H1 (cell line): ENCODE data around the gene RASL10B. TPM values are rescaled to one million over a fixed set of nuclear protein-coding genes. Genes with fewer than 3 reads are reported as not detected.

ENCODE experiments used
- CTCF ChIA-PET: fragments of 300-600 bp; sonication (Branson Sonifier 250); formaldehyde crosslinking; loops from one replicate; lab custom pipeline; 2021; ENCODE audit not compliant: partially characterized antibody; lab: Charles Lee
- POLR2A ChIA-PET: fragments of 300-600 bp; sonication (Branson Sonifier 250); formaldehyde crosslinking; loops from one replicate; lab custom pipeline; 2021; ENCODE audit warnings: inconsistent platforms; ENCODE audit not compliant: partially characterized antibody; lab: Charles Lee
- DNase-seq, 2 experiments: peaks; one replicate each; pipeline versions ENCODE4 v3.0.0 to v3.0.0-alpha.2; 2010 to 2022; ENCODE audit warnings: low spot score in 2 of 2, low read depth in 1 of 2, mixed read lengths in 1 of 2
- FAIRE-seq: peaks from 2 replicates; lab custom pipeline; 2011; peaks lifted over from hg19 to GRCh38; lab: Jason Lieb, UNC
- H2AFZ ChIP-seq: 2 replicates; pipeline ENCODE4 v1.8.1; 2012; ENCODE audit warnings: low read length, inconsistent platforms
- H2AK5ac ChIP-seq: 2 replicates; pipeline ENCODE4 v1.6.1; 2013; ENCODE audit warnings: low read depth, low read length
- H2BK120ac ChIP-seq: replicated peaks from 2 replicates; pipeline ENCODE3; 2013; ENCODE audit warnings: low read depth, low read length, inconsistent platforms
- H2BK12ac ChIP-seq: 2 replicates; pipeline ENCODE4 v1.6.1; 2013; ENCODE audit warnings: low read depth, low read length
- H2BK15ac ChIP-seq: 2 replicates; pipeline ENCODE4 v1.6.1; 2013; ENCODE audit warnings: low read length
- H2BK20ac ChIP-seq: 2 replicates; pipeline ENCODE4 v1.6.1; 2013; ENCODE audit warnings: low read length
- H2BK5ac ChIP-seq: 2 replicates; pipeline ENCODE4 v1.6.1; 2013; ENCODE audit warnings: low read depth, low read length
- H3K14ac ChIP-seq: 2 replicates; pipeline ENCODE4 v1.6.1; 2013; ENCODE audit warnings: inconsistent platforms; ENCODE audit not compliant: insufficient read length
- H3K18ac ChIP-seq: 2 replicates; pipeline ENCODE4 v1.6.1; 2013; ENCODE audit warnings: low read length; ENCODE audit errors: extremely low read depth
- H3K23ac ChIP-seq: 2 replicates; pipeline ENCODE4 v1.6.1; 2013; ENCODE audit warnings: inconsistent platforms; ENCODE audit not compliant: insufficient read length
- H3K23me2 ChIP-seq: 2 replicates; pipeline ENCODE4 v1.6.1; 2013; ENCODE audit warnings: low read depth, low read length
- H3K27ac ChIP-seq: 2 replicates; pipeline ENCODE4 v1.6.1; 2011; ENCODE audit warnings: low read depth, low read length, inconsistent platforms
- H3K27me3 ChIP-seq, 4 experiments: replicated peaks in 1 of 4; 1 replicate in 1 of 4; 2 replicates in 3 of 4; pipeline versions ENCODE4 v1.6.1 to v1.8.1; 2011 to 2013; ENCODE audit warnings: low read length in 3 of 4, mild to moderate bottlenecking in 3 of 4, inconsistent platforms in 2 of 4, mixed read lengths in 2 of 4, moderate library complexity in 1 of 4; ENCODE audit not compliant: control insufficient read depth in 3 of 4, insufficient read depth in 3 of 4; ENCODE audit errors: extremely low read depth in 1 of 4
- H3K36me3 ChIP-seq, 4 experiments: 2 replicates each; pipeline versions ENCODE4 v1.6.1 to v1.8.1; 2011 to 2013; ENCODE audit warnings: mild to moderate bottlenecking in 4 of 4, low read length in 3 of 4, moderate library complexity in 2 of 4, control low read depth in 1 of 4, inconsistent platforms in 1 of 4; ENCODE audit not compliant: insufficient read depth in 4 of 4, control insufficient read depth in 2 of 4
- H3K4ac ChIP-seq: replicated peaks from 2 replicates; pipeline ENCODE3; 2013; ENCODE audit warnings: low read length, low read depth, mixed read lengths, inconsistent platforms; ENCODE audit not compliant: insufficient read length
- H3K4me1 ChIP-seq, 4 experiments: replicated peaks in 1 of 4; 1 replicate in 1 of 4; 2 replicates in 3 of 4; pipeline versions ENCODE4 v1.6.1 to v1.8.1; 2011 to 2013; ENCODE audit warnings: low read length in 3 of 4, inconsistent platforms in 2 of 4, mixed read lengths in 1 of 4; ENCODE audit not compliant: insufficient read depth in 4 of 4, control insufficient read depth in 3 of 4
- H3K4me2 ChIP-seq, 2 experiments: 2 replicates each; pipeline versions ENCODE4 v1.6.1 to v1.8.1; 2011 to 2013; ENCODE audit warnings: low read depth in 2 of 2, low read length in 2 of 2, control low read depth in 1 of 2, inconsistent platforms in 1 of 2, mild to moderate bottlenecking in 1 of 2; ENCODE audit not compliant: insufficient read depth in 1 of 2
- H3K4me3 ChIP-seq, 4 experiments: fragments of 200-600, 300-600 bp in 1 of 4; sonication (generic), shearing (Covaris generic), sonication (Bioruptor Twin) in 1 of 4; 2 replicates each; pipeline versions ENCODE4 v1.5.1 to v1.8.1; 2011 to 2016; ENCODE audit warnings: low read length in 4 of 4, low read depth in 3 of 4, control low read depth in 2 of 4, inconsistent platforms in 2 of 4, mild to moderate bottlenecking in 2 of 4, mixed read lengths in 1 of 4, moderate library complexity in 1 of 4; ENCODE audit not compliant: insufficient read depth in 2 of 4; ENCODE audit errors: extremely low read depth in 1 of 4
- H3K56ac ChIP-seq: replicated peaks from 2 replicates; pipeline ENCODE3; 2013; ENCODE audit warnings: low read depth, mild to moderate bottlenecking, mixed read lengths, low read length, inconsistent platforms; ENCODE audit not compliant: insufficient read length
- H3K79me1 ChIP-seq: 2 replicates; pipeline ENCODE4 v1.6.1; 2013; ENCODE audit warnings: low read depth, low read length, control low read depth
- H3K79me2 ChIP-seq, 2 experiments: 2 replicates each; pipeline versions ENCODE4 v1.6.1 to v1.8.1; 2012 to 2013; ENCODE audit warnings: low read length in 2 of 2, mild to moderate bottlenecking in 2 of 2, inconsistent platforms in 1 of 2; ENCODE audit not compliant: insufficient read depth in 2 of 2, control insufficient read depth in 1 of 2
- H3K9ac ChIP-seq, 4 experiments: replicated peaks in 1 of 4; 1 replicate in 1 of 4; 2 replicates in 3 of 4; pipeline versions ENCODE4 v1.6.1 to v1.8.1; 2011 to 2013; ENCODE audit warnings: low read depth in 3 of 4, low read length in 3 of 4, control low read depth in 2 of 4, mild to moderate bottlenecking in 2 of 4, moderate library complexity in 2 of 4, inconsistent platforms in 1 of 4; ENCODE audit errors: extremely low read depth in 1 of 4
- H3K9me3 ChIP-seq, 2 experiments: 2 replicates each; pipeline versions ENCODE4 v1.6.1 to v1.8.1; 2012 to 2013; ENCODE audit warnings: mild to moderate bottlenecking in 2 of 2, moderate library complexity in 2 of 2, control low read depth in 1 of 2, inconsistent platforms in 1 of 2, low read depth in 1 of 2, low read length in 1 of 2, mixed read lengths in 1 of 2; ENCODE audit not compliant: insufficient read depth in 2 of 2
- H4K20me1 ChIP-seq, 2 experiments: replicated peaks in 1 of 2; 2 replicates each; pipeline versions ENCODE3 to v1.8.1; 2011 to 2013; ENCODE audit warnings: inconsistent platforms in 2 of 2, low read length in 2 of 2, mild to moderate bottlenecking in 1 of 2; ENCODE audit not compliant: insufficient read depth in 2 of 2, control insufficient read depth in 1 of 2
- H4K5ac ChIP-seq: 2 replicates; pipeline ENCODE4 v1.6.1; 2013; ENCODE audit warnings: low read length, low read depth, mixed read lengths, inconsistent platforms; ENCODE audit not compliant: insufficient read length
- H4K8ac ChIP-seq: 2 replicates; pipeline ENCODE4 v1.8.0; 2013; ENCODE audit warnings: mild to moderate bottlenecking, moderate library complexity, low read length, inconsistent platforms; ENCODE audit not compliant: insufficient read depth; ENCODE audit errors: extremely low read depth
- H4K91ac ChIP-seq: replicated peaks from 2 replicates; pipeline ENCODE3; 2013; ENCODE audit warnings: low read length, mixed read lengths, inconsistent platforms; ENCODE audit not compliant: insufficient read length
- ATF3 ChIP-seq: IDR thresholded peaks from 2 replicates; pipeline ENCODE4 v1.6.1; 2011; ENCODE audit warnings: low read depth, mild to moderate bottlenecking, low read length; ENCODE audit not compliant: insufficient read depth
- CEBPB ChIP-seq: IDR thresholded peaks from 2 replicates; pipeline ENCODE4 v1.6.1; 2012; ENCODE audit warnings: low read depth, low read length
- CTBP2 ChIP-seq: IDR thresholded peaks from 2 replicates; pipeline ENCODE4 v1.7.0; 2011; ENCODE audit warnings: borderline replicate concordance, mild to moderate bottlenecking, moderate library complexity, mixed read lengths, low read length; ENCODE audit not compliant: insufficient read depth, insufficient read length
- KDM1A ChIP-seq: fragments of 200-600, 300-600 bp; sonication (generic); IDR thresholded peaks from 2 replicates; pipeline ENCODE4 v1.7.1; 2016; ENCODE audit warnings: mild to moderate bottlenecking, low read length, borderline replicate concordance
- KDM4A ChIP-seq: IDR thresholded peaks from one replicate; pipeline ENCODE4 v1.7.1; 2012; ENCODE audit warnings: low read depth, mild to moderate bottlenecking, moderate library complexity, low read length, inconsistent platforms; ENCODE audit not compliant: severe bottlenecking
- NANOG ChIP-seq: IDR thresholded peaks from 2 replicates; pipeline ENCODE4 v1.6.1; 2011; ENCODE audit warnings: low read length, low read depth, mild to moderate bottlenecking, inconsistent platforms; ENCODE audit not compliant: insufficient read depth, poor library complexity, severe bottlenecking
- RNF2 ChIP-seq: fragments of 200-900, 300-1000 bp; sonication (generic); IDR thresholded peaks from 2 replicates; pipeline ENCODE4 v1.7.1; 2016; ENCODE audit warnings: borderline replicate concordance, low read depth, mild to moderate bottlenecking, antibody characterized with exemption, low read length; ENCODE audit not compliant: poor library complexity, severe bottlenecking; ENCODE audit errors: missing control alignments
- SP4 ChIP-seq: IDR thresholded peaks from 2 replicates; pipeline ENCODE4 v1.6.1; 2012; ENCODE audit warnings: low read length, inconsistent platforms
- WGBS, 2 experiments: shearing (Covaris generic) in 1 of 2; methylation state at CpG; one replicate each; pipeline versions ENCODE4 v1.1.6 to v1.1.7; 2013 to 2015; ENCODE audit warnings: low lambda C conversion rate in 2 of 2, mixed read lengths in 2 of 2, inconsistent platforms in 1 of 2, low coverage in 1 of 2, missing lambda C conversion rate in 1 of 2; ENCODE audit not compliant: insufficient replicate concordance in 2 of 2, insufficient coverage in 1 of 2, insufficient read length in 1 of 2; ENCODE audit errors: extremely low coverage in 1 of 2, missing lambda C conversion rate in 1 of 2; 5-methylcytosine and 5-hydroxymethylcytosine counted together
- polyA plus RNA-seq, 7 experiments: library from polyadenylated mRNA; depleted of rRNA in 3 of 7; stranded (reverse) in 5 of 7; unstranded in 2 of 7; fragments of >200 nt in 5 of 7; fragments of 200-250 nt in 2 of 7; gene quantifications; 1 replicate in 5 of 7; 2 replicates in 1 of 7; 4 replicates in 1 of 7; pipeline versions ENCODE4 v1.2.1 to v1.2.3, GENCODE V29; 2011 to 2013; ENCODE audit warnings: missing spikeins in 2 of 7, mixed read lengths in 2 of 7
- total RNA-seq: library from RNA; stranded (reverse); fragmentation: NEBNext Ultra II Directional; extraction: Animal tissue kit (Norgen Biotek cat#: 25700); gene quantifications from 2 replicates; pipeline ENCODE4 v1.2.1, GENCODE V29; 2021

Gene RASL10B
- total and polyA plus RNA-seq, 2 of the 8 experiments (the other 6 are each of a cell fraction or from before 2014, with no cell fraction given): 17.5 to 22.8 TPM

GRCh38 chr17:35764123-35764991 lies 32.9 kb downstream of the RASL10B start:
- no peaks in the 10 kb centered on the region for H3K79me2 ChIP-seq
- peak; percentile 98 for TF ChIP-seq KDM4A
- TF ChIP-seq CEBPB: no peak
- no peak for TF ChIP-seq CTBP2
- TF ChIP-seq NANOG: peak; percentile 27
- no peak for TF ChIP-seq SP4
- TF ChIP-seq KDM1A: no peak; the same call in 1 of the 2 replicates
- no peak for TF ChIP-seq RNF2
- TF ChIP-seq ATF3: 0 out of 2 replicates have a peak, but pooled peaks have one; percentile 17

More at GRCh38 chr17:35764123-35764991, 32.9 kb downstream of the RASL10B start:
- Histone ChIP-seq H2BK20ac (no peak overlapping the region), H3K36me3 (no peaks in the 10 kb centered on the region), H4K20me1 (no peaks in the 10 kb centered on the region), H3K56ac (peak overlapping the region; percentile 40), H2AFZ (peak overlapping the region; percentile 4; the same call in 1 of the 2 replicates), H3K79me1 (no peaks in the 10 kb centered on the region), H3K4ac (no peak overlapping the region), H4K8ac (peak overlapping the region; percentile 88; the same call in 1 of the 2 replicates), H2BK120ac (no peak overlapping the region), H3K14ac (no peak overlapping the region), H3K4me3 (peak overlapping the region; percentile 16 to 62 (median 50); a peak in 7 of 8 replicates), H3K27me3 (peaks cover 0 to 3% (median 2%) of the 10 kb centered on the region in 4 experiments; a peak in 3 of 7 replicates), H3K18ac (no peak overlapping the region), H2AK5ac (no peak overlapping the region), H2BK12ac (no peak overlapping the region), H4K5ac (no peak overlapping the region), H4K91ac (no peak overlapping the region), H2BK5ac (no peak overlapping the region), H2BK15ac (no peak overlapping the region), H3K4me1 (peaks cover 0 to 12% (median 7%) of the 10 kb centered on the region in 4 experiments; a peak in 5 of 7 replicates), H3K4me2 (peak overlapping the region; percentile 3 to 69; a peak in 3 of 4 replicates), H3K27ac (no peak overlapping the region), H3K23me2 (no peaks in the 10 kb centered on the region), H3K9ac (peak overlapping the region in 2 of 4 experiments; percentile 28 to 42; a peak in 2 of 7 replicates), H3K9me3 (no peaks in the 10 kb centered on the region; a peak in 1 of 4 replicates), H3K23ac (no peak overlapping the region)
- FAIRE-seq (no peak), DNase-seq (peak; percentile 90 to 96)
- 6% methylated on average over 68 of the region's 75 CpGs; no CpG with 5 or more reads in 1 of the 2 experiments for WGBS, 2 experiments
- POLR2A ChIA-PET: interaction anchor here (0.6 to 3.4 kb wide), 18 partner anchors 8 to 189 kb away, joined by 3 to 62 read pairs (median 4); partner anchors contain the start of genes GAS2L2 and TAF15
- CTCF ChIA-PET: interaction anchor here (0.6 to 13.0 kb wide), 31 partner anchors 13 to 194 kb away, joined by 3 to 247 read pairs (median 4); partner anchors contain the start of genes GAS2L2, HEATR9, MMP28 and TAF15
